ENCODE data around the gene OR2Y1. TPM values are rescaled to one million over a fixed set of nuclear protein-coding genes. Genes with fewer than 3 reads are reported as not detected.

Gene OR2Y1
- total and polyA plus RNA-seq, 10 donors = not detected

GRCh38 chr5:180739271-180739670 is 587 bp downstream of the OR2Y1 start:
- no peaks in the 10 kb centered on the region for H3K9me3 ChIP-seq
- intact Hi-C loops (cut with DNase I; ENCODE audit: low total_unique reads) = no loop called here
- WGBS, 5 donors = 89 to 95% (median 93%) methylated on average over 10 of the region's 10 CpGs
- no peaks in the 10 kb centered on the region for H3K4me1 ChIP-seq
- peaks cover 0 to 57% (median 0%) of the 10 kb centered on the region in 7 donors for H3K27me3 ChIP-seq (replicated peaks in 1 of 7)
- no peak for DNase-seq
- TF ChIP-seq POLR2AphosphoS5 (IDR thresholded peaks at IDR 0.05) = no peak
- TF ChIP-seq, protein P1, sequence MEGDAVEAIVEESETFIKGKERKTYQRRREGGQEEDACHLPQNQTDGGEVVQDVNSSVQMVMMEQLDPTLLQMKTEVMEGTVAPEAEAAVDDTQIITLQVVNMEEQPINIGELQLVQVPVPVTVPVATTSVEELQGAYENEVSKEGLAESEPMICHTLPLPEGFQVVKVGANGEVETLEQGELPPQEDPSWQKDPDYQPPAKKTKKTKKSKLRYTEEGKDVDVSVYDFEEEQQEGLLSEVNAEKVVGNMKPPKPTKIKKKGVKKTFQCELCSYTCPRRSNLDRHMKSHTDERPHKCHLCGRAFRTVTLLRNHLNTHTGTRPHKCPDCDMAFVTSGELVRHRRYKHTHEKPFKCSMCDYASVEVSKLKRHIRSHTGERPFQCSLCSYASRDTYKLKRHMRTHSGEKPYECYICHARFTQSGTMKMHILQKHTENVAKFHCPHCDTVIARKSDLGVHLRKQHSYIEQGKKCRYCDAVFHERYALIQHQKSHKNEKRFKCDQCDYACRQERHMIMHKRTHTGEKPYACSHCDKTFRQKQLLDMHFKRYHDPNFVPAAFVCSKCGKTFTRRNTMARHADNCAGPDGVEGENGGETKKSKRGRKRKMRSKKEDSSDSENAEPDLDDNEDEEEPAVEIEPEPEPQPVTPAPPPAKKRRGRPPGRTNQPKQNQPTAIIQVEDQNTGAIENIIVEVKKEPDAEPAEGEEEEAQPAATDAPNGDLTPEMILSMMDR (IDR thresholded peaks at IDR 0.05 in 8 of 11, conservative IDR thresholded peaks at IDR 0.05 in 3 of 11) = no peak
- TF ChIP-seq POLR2A (IDR thresholded peaks at IDR 0.05) = no peak
- H3K36me3 ChIP-seq = no peaks in the 10 kb centered on the region
- no peak overlapping the region for H3K27ac ChIP-seq
- no peak overlapping the region for H3K4me3 ChIP-seq

DNA sequence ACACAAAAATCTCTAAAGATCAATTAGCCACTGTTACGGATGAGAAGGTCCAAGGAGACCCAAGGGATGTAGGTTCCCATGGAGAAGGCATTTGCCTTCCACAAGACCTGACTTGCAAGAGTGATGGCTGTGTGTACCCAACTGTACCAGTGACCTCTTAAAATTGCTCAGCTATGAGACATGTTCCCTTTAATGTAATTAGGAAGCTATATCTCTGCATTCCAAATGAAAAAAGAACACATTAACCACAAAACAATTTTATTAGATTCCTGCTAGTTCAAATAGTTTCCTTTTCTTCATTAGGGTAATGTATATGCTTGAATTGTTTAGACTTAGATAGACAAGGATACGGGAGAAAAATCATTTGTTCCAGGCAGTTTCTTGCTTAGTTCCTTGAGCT is 3.3 kb downstream of the OR2Y1 start:
- intact Hi-C loops (cut with DNase I; ENCODE audit: low total_unique reads) = no loop called here
- Histone ChIP-seq H3K27ac (no peak overlapping the region), H3K9me3 (no peaks in the 10 kb centered on the region), H3K36me3 (no peaks in the 10 kb centered on the region), H3K27me3 (replicated peaks in 1 of 7) (peaks cover 0 to 35% (median 0%) of the 10 kb centered on the region in 7 donors), H3K4me3 (no peak overlapping the region), H3K4me1 (no peaks in the 10 kb centered on the region)
- TF ChIP-seq POLR2A (IDR thresholded peaks at IDR 0.05) = no peak
- no peak for TF ChIP-seq POLR2AphosphoS5 (IDR thresholded peaks at IDR 0.05)
- TF ChIP-seq, protein P1 (IDR thresholded peaks at IDR 0.05 in 8 of 11, conservative IDR thresholded peaks at IDR 0.05 in 3 of 11) = no peak
- no peak for DNase-seq
- WGBS, 5 donors = 78 to 92% (median 84%) methylated on average over 2 of the region's 2 CpGs

DNA sequence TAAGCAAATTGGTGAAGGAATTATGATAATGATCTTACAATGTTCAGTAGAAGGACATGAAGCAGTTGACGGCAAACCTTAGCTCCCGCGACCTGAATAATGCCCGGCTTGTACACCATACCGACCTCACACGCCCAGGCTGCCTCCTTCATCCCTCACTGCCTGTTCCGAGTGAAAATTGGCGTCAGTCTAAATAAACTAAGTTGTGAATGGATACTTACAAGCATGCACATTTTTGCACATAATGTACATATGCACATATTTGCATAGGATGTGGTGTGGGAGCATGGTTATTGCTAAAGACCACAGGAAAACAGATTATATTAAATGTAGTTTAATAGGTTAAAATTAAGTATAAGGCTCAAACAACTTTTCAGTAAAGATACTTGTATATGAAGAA is 14.9 kb downstream of the OR2Y1 start:
- intact Hi-C loops (cut with DNase I; ENCODE audit: low total_unique reads) = no loop called here
- H3K4me3 ChIP-seq = no peak overlapping the region
- no peaks in the 10 kb centered on the region for H3K36me3 ChIP-seq
- no peak overlapping the region for H3K27ac ChIP-seq
- H3K9me3 ChIP-seq = no peaks in the 10 kb centered on the region
- no peaks in the 10 kb centered on the region for H3K4me1 ChIP-seq
- no peak for DNase-seq
- H3K27me3 ChIP-seq (replicated peaks in 1 of 7) = peaks cover 0 to 33% (median 0%) of the 10 kb centered on the region in 7 donors
- 87 to 94% (median 92%) methylated on average over 8 of the region's 8 CpGs for WGBS, 5 donors
- TF ChIP-seq, protein P1 (IDR thresholded peaks at IDR 0.05 in 8 of 11, conservative IDR thresholded peaks at IDR 0.05 in 3 of 11) = no peak
- no peak for TF ChIP-seq POLR2AphosphoS5 (IDR thresholded peaks at IDR 0.05)
- no peak for TF ChIP-seq POLR2A (IDR thresholded peaks at IDR 0.05)

DNA sequence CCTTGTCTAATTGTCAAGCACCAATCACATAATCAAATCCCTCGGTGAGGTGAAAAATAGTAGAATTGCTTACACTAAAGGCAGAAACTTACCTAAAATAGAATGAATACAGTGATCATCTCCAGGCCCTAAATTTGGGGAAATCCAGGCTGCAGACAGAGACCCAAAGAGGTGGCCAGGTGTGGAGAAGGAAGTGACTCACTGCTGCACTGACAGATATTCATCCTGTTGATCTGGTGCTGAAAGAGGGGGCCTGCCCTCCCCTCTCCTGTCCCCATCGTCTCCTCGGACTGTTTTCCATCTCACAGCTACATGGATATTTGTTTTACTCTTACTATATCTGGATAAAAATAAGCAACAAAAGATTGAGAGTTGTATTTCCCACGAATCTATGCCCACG is 15.9 kb downstream of the OR2Y1 start:
- Histone ChIP-seq H3K27me3 (replicated peaks in 1 of 7) (peaks cover 0 to 33% (median 0%) of the 10 kb centered on the region in 7 donors), H3K4me3 (no peak overlapping the region), H3K27ac (no peak overlapping the region), H3K9me3 (no peaks in the 10 kb centered on the region), H3K36me3 (no peaks in the 10 kb centered on the region), H3K4me1 (peaks cover 0 to 4% (median 0%) of the 10 kb centered on the region in 6 donors)
- no peak for DNase-seq
- TF ChIP-seq, protein P1 (IDR thresholded peaks at IDR 0.05 in 8 of 11, conservative IDR thresholded peaks at IDR 0.05 in 3 of 11) = no peak
- TF ChIP-seq POLR2A (IDR thresholded peaks at IDR 0.05) (no peak), POLR2AphosphoS5 (IDR thresholded peaks at IDR 0.05) (no peak)
- 55 to 68% (median 62%) methylated on average over 5 of the region's 5 CpGs for whole genome bisulfite sequencing, 5 donors
- intact Hi-C loops (cut with DNase I; ENCODE audit: low total_unique reads) = no loop called here

Data from spleen (tissue), 11 donors.